ENCODE measurements around the gene SMARCC2.

Gene SMARCC2

DNA sequence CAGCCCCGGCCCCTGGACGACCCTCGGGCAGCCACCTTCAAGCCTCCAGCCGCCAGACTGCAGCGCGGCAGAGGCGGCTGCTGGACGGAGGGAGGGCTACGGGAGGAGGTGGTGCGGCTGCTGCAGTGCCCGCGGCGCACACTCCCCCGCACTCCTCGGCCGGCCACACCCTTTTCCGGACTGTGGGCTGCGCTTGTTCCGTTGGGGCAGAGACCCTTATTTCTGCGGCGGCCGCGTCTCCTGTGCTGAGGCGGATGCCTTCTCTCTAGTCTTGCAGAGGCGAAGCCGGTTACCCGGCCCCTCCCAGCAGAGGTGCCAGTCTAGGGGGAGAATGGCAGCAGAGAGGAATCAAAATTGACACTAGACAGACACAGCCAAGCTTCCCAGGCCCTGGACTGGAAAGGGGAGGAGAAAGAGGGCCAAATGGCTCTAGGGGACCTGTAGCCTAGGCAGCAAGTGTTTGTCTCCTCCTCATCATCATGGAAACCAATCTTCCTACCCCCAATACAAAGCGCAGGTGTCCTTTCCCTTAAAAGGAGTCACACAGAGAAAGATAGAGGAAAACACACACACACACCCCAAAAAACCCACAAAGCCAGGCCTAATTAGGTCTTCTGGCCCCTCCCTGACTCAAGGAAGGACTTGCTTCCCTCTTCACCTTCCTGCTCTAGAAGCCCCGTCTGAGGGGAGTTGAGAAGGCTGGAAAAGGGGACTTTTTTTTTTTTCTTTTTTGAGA, 59.9 kb downstream of the SMARCC2 start:
- Histone ChIP-seq H3K4me3 (peak overlapping the region; percentile 66 to 88 (median 75)), H3K27ac (peak overlapping the region in 20 of 21 experiments; percentile 75 to 93 (median 86))

- H3K27ac ChIP-seq, result peak overlapping the region; percentile 75 to 93 (median 86)
- H3K4me3 ChIP-seq, result peak overlapping the region; percentile 66 to 88 (median 75)
Measured at GRCh38 chr12:56128670-56129205, 60.5 kb downstream of the SMARCC2 start.

- Histone ChIP-seq H3K27ac (peak within 1 kb of the TSS; percentile 75 to 93 (median 86)), H3K4me3 (peak within 1 kb of the TSS; percentile 66 to 88 (median 75))
Measured at GRCh38 chr12:56127888-56128669, 61.2 kb downstream of the SMARCC2 start, which contains the start of gene ESYT1. Gene ESYT1, plus strand, starts transcription at chr12:56128267. Its CDS starts 53 bp downstream, at chr12:56128320.

DNA sequence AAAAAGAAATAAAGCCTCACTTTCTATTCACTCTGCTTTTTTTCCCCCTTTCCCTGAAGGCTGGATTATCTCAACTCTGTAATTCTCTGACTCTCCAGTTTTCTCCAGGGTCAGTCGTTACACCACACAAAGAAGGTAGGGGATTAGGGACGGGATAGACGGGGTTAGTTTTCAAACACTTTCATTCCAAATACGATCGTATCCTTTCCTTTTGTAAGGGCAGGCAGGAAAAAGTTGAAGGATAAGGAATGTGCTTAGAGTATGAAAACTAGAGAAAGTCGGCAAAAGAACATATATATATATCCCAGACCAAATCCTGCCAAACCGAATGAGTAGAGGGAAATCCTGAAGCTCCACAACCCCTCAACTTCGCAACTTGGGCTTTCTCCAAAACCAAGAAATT, 61.8 kb downstream of the SMARCC2 start:
- H3K4me3 ChIP-seq, result peak overlapping the region in 5 of 7 experiments; percentile 6 to 88 (median 75)
- peak overlapping the region in 19 of 21 experiments; percentile 7 to 91 (median 71) for H3K27ac ChIP-seq

DNA sequence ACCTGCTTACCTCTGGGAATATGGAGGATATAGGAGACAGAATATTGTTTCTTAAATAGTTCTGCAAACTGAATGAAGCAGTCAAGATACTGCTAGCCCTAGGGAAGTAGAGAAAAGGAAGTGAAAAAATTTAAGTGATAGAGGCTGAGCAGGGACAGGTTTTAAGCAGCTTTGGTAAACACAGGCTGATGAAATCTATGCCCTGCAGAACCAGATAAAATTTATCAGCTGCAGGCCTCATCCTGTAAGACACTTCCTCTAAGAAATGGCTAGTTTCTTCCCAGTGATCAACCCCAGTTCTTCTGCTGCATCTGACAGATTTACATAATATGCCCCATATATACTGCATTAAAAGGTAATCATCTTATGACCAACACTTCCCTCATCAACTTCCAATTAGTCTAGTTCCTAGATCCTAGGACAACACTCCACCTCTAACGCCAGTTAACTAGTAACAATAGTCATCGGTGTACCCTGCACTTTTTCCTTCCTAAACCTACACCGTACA, 62.5 kb downstream of the SMARCC2 start:
- peak overlapping the region in 1 of 7 experiments; percentile 75 for H3K4me3 ChIP-seq

GRCh38 chr12:56124133-56124532, 65.2 kb downstream of the SMARCC2 start:
- H3K27ac ChIP-seq, result no peak overlapping the region
- no peak overlapping the region for H3K4me3 ChIP-seq

More for the DNA sequence above, 62.5 kb downstream of the SMARCC2 start:
- H3K27ac ChIP-seq, result peak overlapping the region in 20 of 21 experiments; percentile 8 to 91 (median 70)

DNA sequence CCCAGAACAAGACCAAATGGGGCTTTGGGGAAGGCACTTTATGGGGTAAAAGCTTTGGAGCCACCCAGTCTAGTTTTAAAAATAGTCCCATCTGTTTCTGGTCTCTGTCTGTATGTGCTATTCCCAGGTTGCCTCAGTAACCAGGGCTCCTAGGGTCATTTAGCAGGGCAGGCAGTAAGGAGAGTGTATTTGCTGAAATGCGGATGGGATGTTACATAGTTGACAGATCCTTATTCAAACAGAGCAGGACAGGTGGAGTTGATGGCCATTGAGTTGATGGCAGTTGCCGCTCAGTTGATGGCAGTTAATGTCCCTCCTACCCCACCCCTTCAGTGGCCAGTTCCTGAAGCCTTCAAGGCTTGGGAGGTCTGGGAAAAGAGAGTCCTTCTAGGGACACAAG, 66.6 kb downstream of the SMARCC2 start:
- Histone ChIP-seq H3K4me3 (no peak overlapping the region), H3K27ac (peak overlapping the region in 1 of 21 experiments; percentile 39)

DNA sequence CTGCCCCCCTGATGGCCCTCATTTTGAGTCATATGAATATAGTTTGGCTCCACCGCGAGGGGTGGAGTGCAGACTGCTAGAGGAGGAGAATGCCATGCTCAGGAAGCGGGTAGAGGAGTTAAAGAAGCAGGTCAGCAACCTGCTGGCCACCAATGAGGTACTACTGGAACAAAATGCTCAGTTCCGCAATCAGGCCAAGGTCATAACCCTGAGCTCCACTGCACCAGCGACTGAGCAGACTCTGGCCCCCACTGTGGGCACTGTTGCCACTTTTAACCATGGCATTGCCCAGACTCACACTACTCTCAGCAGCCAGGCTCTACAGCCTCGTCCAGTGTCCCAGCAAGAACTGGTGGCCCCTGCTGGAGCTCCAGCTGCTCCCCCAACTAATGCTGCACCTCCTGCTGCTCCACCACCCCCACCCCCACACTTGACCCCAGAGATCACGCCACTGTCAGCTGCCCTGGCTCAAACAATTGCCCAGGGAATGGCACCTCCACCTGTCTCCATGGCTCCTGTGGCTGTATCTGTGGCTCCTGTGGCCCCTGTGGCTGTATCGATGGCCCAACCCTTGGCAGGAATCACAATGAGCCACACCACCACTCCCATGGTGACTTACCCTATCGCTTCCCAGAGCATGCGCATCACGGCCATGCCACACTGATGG, 67.9 kb downstream of the SMARCC2 start:
- Histone ChIP-seq H3K4me3 (no peak overlapping the region), H3K27ac (peak overlapping the region in 1 of 21 experiments; percentile 11)

GRCh38 chr12:56120158-56120846, 69.0 kb downstream of the SMARCC2 start:
- H3K27ac ChIP-seq, result peak overlapping the region in 7 of 21 experiments; percentile 17 to 92 (median 69)
- H3K4me3 ChIP-seq, result no peak overlapping the region

DNA sequence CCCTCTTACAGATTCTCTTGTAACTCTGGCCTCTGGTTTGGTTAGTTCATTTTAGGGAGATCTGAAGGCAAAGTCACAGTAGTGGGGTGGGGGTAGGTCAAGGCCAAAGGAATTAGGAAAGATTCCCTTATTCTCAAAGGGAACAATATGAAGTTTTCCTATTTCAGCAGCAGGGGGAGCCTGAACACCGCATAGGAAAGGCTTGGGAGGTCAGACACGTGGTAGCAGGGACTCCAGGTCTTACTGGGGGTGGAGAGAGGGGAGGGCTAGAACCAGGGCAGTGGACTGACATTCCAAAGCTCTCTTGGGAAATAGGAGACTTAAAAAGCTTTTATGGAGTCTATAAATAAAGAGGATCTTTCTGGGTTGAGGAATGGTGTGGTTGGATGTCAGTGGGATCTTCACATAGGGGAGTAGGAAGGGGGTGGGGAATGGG, 69.9 kb downstream of the SMARCC2 start:
- Histone ChIP-seq H3K27ac (peak overlapping the region in 13 of 21 experiments; percentile 29 to 92 (median 89)), H3K4me3 (peak overlapping the region in 4 of 7 experiments; percentile 72 to 86 (median 80))

DNA sequence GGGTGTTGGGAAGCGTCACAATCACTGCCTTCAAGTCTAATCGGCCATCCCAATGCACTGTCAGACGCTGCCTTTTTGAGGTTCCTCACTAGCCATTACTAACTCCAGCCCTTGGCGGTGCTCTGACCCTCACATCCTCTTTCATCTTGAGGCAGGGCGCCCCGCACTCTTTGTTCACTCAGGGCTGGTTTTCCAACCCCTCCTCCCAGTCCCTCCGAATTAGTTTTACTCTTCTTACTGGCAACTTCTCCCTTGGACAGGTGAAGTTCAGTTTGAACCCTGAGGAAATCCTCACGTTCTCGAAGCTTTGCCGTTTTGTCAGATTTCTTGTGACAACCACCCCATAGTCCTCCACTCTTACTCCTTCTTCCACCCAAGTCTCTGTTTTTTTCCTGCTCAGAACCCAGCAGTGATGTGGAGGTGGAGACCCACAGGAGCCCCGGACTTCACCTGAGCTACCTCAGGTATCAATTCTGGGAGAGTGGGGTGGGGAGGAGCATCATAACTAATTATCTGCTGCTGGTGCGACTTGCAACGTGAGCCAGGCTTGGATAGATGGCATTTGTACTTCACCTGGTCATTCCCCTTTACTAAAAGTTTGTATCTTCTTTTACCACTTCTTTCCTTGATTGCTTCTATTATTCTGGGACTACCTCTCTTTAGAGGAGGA, 70.5 kb downstream of the SMARCC2 start:
- peak overlapping the region; percentile 59 to 86 (median 76) for H3K4me3 ChIP-seq
- peak overlapping the region in 20 of 21 experiments; percentile 75 to 92 (median 87) for H3K27ac ChIP-seq

DNA sequence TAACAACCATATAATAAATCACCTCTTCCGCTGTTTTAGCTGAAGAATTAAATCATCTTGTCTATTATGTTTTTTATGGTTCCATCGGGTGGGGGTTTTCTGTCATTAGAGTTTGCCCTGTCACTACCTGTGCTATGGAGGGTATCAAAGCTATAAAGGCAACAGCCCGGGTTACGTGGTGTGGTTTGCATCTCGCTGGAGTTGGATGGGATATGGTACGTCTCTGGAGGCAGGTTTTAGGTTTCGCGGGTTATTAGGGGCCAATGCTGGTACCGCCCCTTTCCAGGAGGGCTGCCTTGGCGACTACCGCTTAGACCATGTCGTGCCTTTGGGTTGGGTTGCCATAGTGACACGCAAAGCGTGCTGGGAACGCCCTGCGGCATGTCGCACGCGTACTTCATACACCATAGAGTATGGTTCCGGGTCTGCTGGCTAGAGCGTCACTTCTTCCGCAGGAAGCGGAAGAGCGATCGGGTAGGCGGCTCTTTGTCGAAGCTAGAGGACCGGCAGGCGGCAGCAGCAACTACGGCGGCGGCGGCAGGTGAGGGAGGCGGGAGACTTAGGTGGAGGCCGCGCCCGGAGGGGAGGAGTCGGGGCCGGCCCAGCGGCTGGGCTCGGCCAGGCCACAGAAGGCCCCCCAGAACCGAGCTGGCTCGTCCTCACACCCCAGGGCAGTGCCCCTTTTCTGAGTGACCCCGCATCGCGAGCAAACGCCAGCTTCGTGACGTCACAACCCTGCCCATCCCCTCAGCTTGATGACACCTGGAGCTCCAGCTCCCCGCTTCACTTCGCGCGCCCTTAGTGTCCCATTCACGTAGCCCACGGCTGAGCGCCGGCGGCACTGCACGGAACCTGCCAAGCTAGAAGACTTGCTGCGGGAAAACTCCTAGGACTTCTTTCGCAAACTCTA, 71.2 kb downstream of the SMARCC2 start, which contains the start of gene ZC3H10:
ZC3H10 (plus strand) TSS at position 489 of the 910 bp plus-strand sequence. CDS start 2,297 bp downstream, outside the sequence.
- Histone ChIP-seq H3K4me3 (peak within 1 kb of the TSS; percentile 59 to 86 (median 76)), H3K27ac (peak within 1 kb of the TSS; percentile 66 to 96 (median 92))

GRCh38 chr12:56117082-56117706, 72.1 kb downstream of the SMARCC2 start:
- peak overlapping the region; percentile 59 to 86 (median 76) for H3K4me3 ChIP-seq
- H3K27ac ChIP-seq, result peak overlapping the region; percentile 46 to 96 (median 92)

GRCh38 chr12:56116267-56117081, 72.8 kb downstream of the SMARCC2 start, which contains the start of gene RPL41:
Gene RPL41, plus strand, starts transcription at chr12:56116633.
- Histone ChIP-seq H3K27ac (peak within 1 kb of the TSS; percentile 75 to 96 (median 92)), H3K4me3 (peak within 1 kb of the TSS; percentile 59 to 86 (median 76))

DNA sequence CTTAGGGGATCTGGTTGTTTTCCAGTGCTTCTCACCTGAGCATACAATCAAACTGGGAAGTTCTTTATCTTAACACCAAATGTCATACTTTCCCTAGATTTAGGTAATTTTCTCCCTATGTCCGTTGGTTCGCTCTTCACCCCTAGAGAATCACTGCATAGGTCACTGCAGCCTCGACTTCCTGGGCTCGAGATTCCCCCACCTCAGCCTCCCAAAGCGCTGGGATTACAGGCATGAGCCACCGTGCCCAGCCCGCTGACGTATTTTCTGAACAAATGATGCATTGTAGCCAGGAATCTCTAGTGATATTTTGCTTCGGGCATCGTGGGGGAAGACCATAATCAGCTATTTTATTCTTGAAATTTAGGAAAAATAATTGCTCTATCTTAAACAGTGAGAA, 74.0 kb downstream of the SMARCC2 start:
- H3K27ac ChIP-seq, result peak overlapping the region in 19 of 21 experiments; percentile 83 to 96 (median 92)
- peak overlapping the region; percentile 59 to 86 (median 76) for H3K4me3 ChIP-seq

Data from skin epidermis (tissue), 12 donors.